HG03045 (cell line): ENCODE results near the gene F11.
"Not testable (repeated sequence)": the region's sequence is repeated elsewhere in the genome, so short reads cannot be mapped to it uniquely, and the experiment has no call there.

ENCODE experiments used
- ATAC-seq: cut with Tn5 transposase; IDR thresholded peaks from one replicate; pipeline ENCODE4 v1.9.1; 2021; ENCODE audit warnings: mild to moderate bottlenecking, moderate library complexity; ENCODE audit not compliant: unreplicated experiment

F11 gene

GRCh38 chr4:186298031-186298647, 32.1 kb downstream of the F11 start:
- no peak for ATAC-seq

- no peak for ATAC-seq
These were observed 33.3 kb downstream of the F11 start for GRCh38 chr4:186299291-186299690.

GRCh38 chr4:186300659-186301390, 34.8 kb downstream of the F11 start:
- no peak for ATAC-seq

GRCh38 chr4:186304216-186304615, 38.2 kb downstream of the F11 start:
- ATAC-seq = no peak

GRCh38 chr4:186304866-186305505, 39.0 kb downstream of the F11 start:
- no peak for ATAC-seq

GRCh38 chr4:186307497-186307896, 41.5 kb downstream of the F11 start:
- no peak for ATAC-seq

GRCh38 chr4:186307916-186308315, 41.9 kb downstream of the F11 start:
- ATAC-seq = no peak

GRCh38 chr4:186318481-186318880, 52.5 kb downstream of the F11 start:
- no peak for ATAC-seq

GRCh38 chr4:186324660-186325059, 58.7 kb downstream of the F11 start:
- ATAC-seq = not testable (repeated sequence)

GRCh38 chr4:186326391-186326790, 60.4 kb downstream of the F11 start:
- ATAC-seq = no peak

- no peak for ATAC-seq
These were observed 63.4 kb downstream of the F11 start for GRCh38 chr4:186329372-186329771.

GRCh38 chr4:186330368-186330767, 64.4 kb downstream of the F11 start:
- no peak for ATAC-seq

- no peak for ATAC-seq
These were observed 69.8 kb downstream of the F11 start for GRCh38 chr4:186335793-186336192.
